Esophagus squamous epithelium (tissue), 5 donors: Measurements from ENCODE around the gene LCN10. TPM values are rescaled to one million over a fixed set of nuclear protein-coding genes. Genes with fewer than 3 reads are reported as not detected.

Experiments
- DNase-seq: peaks from one replicate; lab custom pipeline; 2025; lab: John Stamatoyannopoulos, UW
- H3K27ac ChIP-seq, 4 donors: fragments of 200-600 bp; sonication (generic); one replicate each; pipeline ENCODE4 v1.5.1; 2016 to 2019; ENCODE audit warnings: mild to moderate bottlenecking in 1 of 4
- H3K27me3 ChIP-seq, 4 donors: fragments of 200-600 bp; sonication (generic); 1 replicate in 3 of 4; 2 replicates in 1 of 4; pipeline versions ENCODE4 v1.5.1 to v1.6.0; 2017 to 2021; ENCODE audit warnings: antibody characterized with exemption in 1 of 4
- H3K36me3 ChIP-seq, 3 donors: fragments of 200-600 bp; sonication (generic); one replicate each; pipeline ENCODE4 v1.5.1; 2016 to 2019
- H3K4me1 ChIP-seq, 3 donors: fragments of 200-600 bp; sonication (generic); one replicate each; pipeline ENCODE4 v1.5.1; 2017 to 2019
- H3K4me3 ChIP-seq, 4 donors: fragments of 200-600 bp; sonication (generic); 1 replicate in 3 of 4; 2 replicates in 1 of 4; pipeline ENCODE4 v1.5.1; 2016 to 2019; ENCODE audit warnings: mild to moderate bottlenecking in 2 of 4, moderate library complexity in 1 of 4
- H3K9me3 ChIP-seq, 3 donors: fragments of 200-600 bp; sonication (generic); one replicate each; pipeline ENCODE4 v1.5.1; 2016 to 2019
- CTCF ChIP-seq, 6 experiments: fragments of 450-650 bp in 4 of 6; fragments of 200-600 bp in 2 of 6; sonication (generic) in 2 of 6; IDR thresholded peaks; one replicate each; pipeline ENCODE4 v1.5.1; 2016 to 2019; ENCODE audit warnings: antibody characterized with exemption in 6 of 6, mild to moderate bottlenecking in 4 of 6, moderate library complexity in 4 of 6
- POLR2A ChIP-seq, 4 donors: fragments of 450-650 bp; IDR thresholded peaks; one replicate each; pipeline ENCODE4 v1.6.1; 2017; ENCODE audit warnings: antibody characterized with exemption in 4 of 4, mild to moderate bottlenecking in 4 of 4, moderate library complexity in 3 of 4
- WGBS, 2 donors: methylation state at CpG; one replicate each; pipeline ENCODE4 v1.1.5; 2018; 5-methylcytosine and 5-hydroxymethylcytosine counted together
- intact Hi-C: fragments of 100-400 bp; cut with DNase I; formaldehyde crosslinking; loops from one replicate; pipeline ENCODE4 v1.15.0; 2022
- total RNA-seq, 4 donors: library from RNA; depleted of rRNA; stranded (reverse); fragments of >200 nt; gene quantifications; one replicate each; pipeline ENCODE4 v1.1.0, GENCODE V29; 2016
- donor health status: DM: yes; HTN: yes; CAD: no.

Gene LCN10
- total RNA-seq, 4 donors from 2014 or later: 0.64 to 3.8 (median 2.2) TPM

GRCh38 chr9:136728548-136729123 lies 14.1 kb downstream of the LCN10 start:
- intact Hi-C loops: no loop called here
- 10% methylated on average over 3 of the region's 53 CpGs; no CpG with 5 or more reads in 1 of the 2 donors for WGBS, 2 donors
- Histone ChIP-seq H3K4me3 (peak overlapping the region; percentile 58 to 95 (median 74)), H3K27me3 (no peaks in the 10 kb centered on the region), H3K9me3 (no peaks in the 10 kb centered on the region), H3K27ac (peak overlapping the region; percentile 70 to 91 (median 79)), H3K4me1 (peaks cover 28 to 55% (median 41%) of the 10 kb centered on the region in 3 donors), H3K36me3 (peaks cover 14 to 31% (median 25%) of the 10 kb centered on the region in 3 donors)
- DNase-seq: no peak
- no peak for TF ChIP-seq CTCF (IDR thresholded peaks at IDR 0.05)
- no peak for TF ChIP-seq POLR2A (IDR thresholded peaks at IDR 0.05)

GRCh38 chr9:136728080-136728547 lies 14.6 kb downstream of the LCN10 start:
- Histone ChIP-seq H3K27me3 (no peaks in the 10 kb centered on the region), H3K4me3 (peak overlapping the region; percentile 58 to 95 (median 74)), H3K27ac (peak overlapping the region; percentile 73 to 91 (median 84)), H3K4me1 (peaks cover 33 to 60% (median 46%) of the 10 kb centered on the region in 3 donors), H3K36me3 (peaks cover 19 to 37% (median 30%) of the 10 kb centered on the region in 3 donors), H3K9me3 (no peaks in the 10 kb centered on the region)
- intact Hi-C loops: no loop called here
- peak; percentile 76 to 99 (median 98) for TF ChIP-seq CTCF (IDR thresholded peaks at IDR 0.05)
- peak; percentile 65 to 100 (median 98) for TF ChIP-seq POLR2A (IDR thresholded peaks at IDR 0.05)
- peak; percentile 49 for DNase-seq
- WGBS, 2 donors: 0% methylated on average over 5 of the region's 66 CpGs; no CpG with 5 or more reads in 1 of the 2 donors

- TF ChIP-seq POLR2A (IDR thresholded peaks at IDR 0.05): no peak
- TF ChIP-seq CTCF (IDR thresholded peaks at IDR 0.05): peak; percentile 8 to 60 (median 35)
- Histone ChIP-seq H3K4me1 (peaks cover 46 to 74% (median 60%) of the 10 kb centered on the region in 3 donors), H3K27me3 (no peaks in the 10 kb centered on the region), H3K36me3 (peaks cover 23 to 51% (median 41%) of the 10 kb centered on the region in 3 donors), H3K4me3 (peak overlapping the region; percentile 58 to 95 (median 74)), H3K27ac (peak overlapping the region; percentile 73 to 91 (median 84)), H3K9me3 (no peaks in the 10 kb centered on the region)
- DNase-seq: no peak
- intact Hi-C loops: no loop called here
- 5 to 7% methylated on average over 8 to 18 of the region's 18 CpGs for WGBS, 2 donors
These were observed 16.0 kb downstream of the LCN10 start for GRCh38 chr9:136726631-136727191.

GRCh38 chr9:136726118-136726517 lies 16.6 kb downstream of the LCN10 start:
- Histone ChIP-seq H3K4me1 (peaks cover 51 to 80% (median 65%) of the 10 kb centered on the region in 3 donors), H3K4me3 (peak overlapping the region; percentile 58 to 95 (median 74)), H3K27me3 (no peaks in the 10 kb centered on the region), H3K27ac (peak overlapping the region; percentile 73 to 91 (median 84)), H3K36me3 (peaks cover 23 to 56% (median 41%) of the 10 kb centered on the region in 3 donors), H3K9me3 (no peaks in the 10 kb centered on the region)
- WGBS, 2 donors: 34% methylated on average over 6 of the region's 16 CpGs; no CpG with 5 or more reads in 1 of the 2 donors
- intact Hi-C loops: no loop called here
- no peak for TF ChIP-seq CTCF (IDR thresholded peaks at IDR 0.05)
- no peak for TF ChIP-seq POLR2A (IDR thresholded peaks at IDR 0.05)
- DNase-seq: no peak

GRCh38 chr9:136725612-136726011 lies 17.1 kb downstream of the LCN10 start:
- 42 to 64% methylated on average over 7 of the region's 10 CpGs for WGBS, 2 donors
- H3K36me3 ChIP-seq: peaks cover 23 to 56% (median 41%) of the 10 kb centered on the region in 3 donors
- DNase-seq: no peak
- H3K9me3 ChIP-seq: no peaks in the 10 kb centered on the region
- H3K27ac ChIP-seq: peak overlapping the region; percentile 73 to 91 (median 84)
- H3K4me3 ChIP-seq: peak overlapping the region; percentile 58 to 95 (median 74)
- no peak for TF ChIP-seq CTCF (IDR thresholded peaks at IDR 0.05)
- TF ChIP-seq POLR2A (IDR thresholded peaks at IDR 0.05): no peak
- peaks cover 56 to 85% (median 71%) of the 10 kb centered on the region in 3 donors for H3K4me1 ChIP-seq
- no peaks in the 10 kb centered on the region for H3K27me3 ChIP-seq
- intact Hi-C loops: no loop called here
